Omental fat pad (tissue), 4 donors: ENCODE results near the gene IL24. TPM values are rescaled to one million over a fixed set of nuclear protein-coding genes. Genes with fewer than 3 reads are reported as not detected.
"Not testable (repeated sequence)": the region's sequence is repeated elsewhere in the genome, so short reads cannot be mapped to it uniquely, and the experiment has no call there.

Experiments used
- ATAC-seq: fragments of 150-250 bp; one replicate; pipeline ENCODE4 v1.9.1; 2016; ENCODE audit warnings: mild to moderate bottlenecking, moderate library complexity; ENCODE audit not compliant: low FRiP score
- DNase-seq: peaks from one replicate; pipeline ENCODE4 v3.0.0-alpha.2; 2019; ENCODE audit warnings: low spot score
- CTCF ChIP-seq, 3 donors: fragments of 450-650 bp; IDR thresholded peaks; one replicate each; pipeline ENCODE4 v1.5.1; 2016 to 2017; ENCODE audit warnings: antibody characterized with exemption in 3 of 3, mild to moderate bottlenecking in 3 of 3, moderate library complexity in 2 of 3
- total RNA-seq, 4 donors: library from RNA; depleted of rRNA; stranded (reverse); fragments of >200 nt; gene quantifications; one replicate each; pipeline ENCODE4 v1.1.0, GENCODE V29; 2016

Gene IL24
- total RNA-seq = 10 to 100 TPM in 1 of 4 donors, 1 to 10 TPM in 1, not detected in 2; 5.1 to 65.1 TPM

GRCh38 chr1:206897175-206897574 lies at the start of gene IL24:
TSS of gene IL24 (plus strand) at chr1:206897443. CDS start at chr1:206897833, 390 bp downstream.
- TF ChIP-seq CTCF (IDR thresholded peaks at IDR 0.05) = no peak
- no peak for DNase-seq
- no peak for ATAC-seq

DNA sequence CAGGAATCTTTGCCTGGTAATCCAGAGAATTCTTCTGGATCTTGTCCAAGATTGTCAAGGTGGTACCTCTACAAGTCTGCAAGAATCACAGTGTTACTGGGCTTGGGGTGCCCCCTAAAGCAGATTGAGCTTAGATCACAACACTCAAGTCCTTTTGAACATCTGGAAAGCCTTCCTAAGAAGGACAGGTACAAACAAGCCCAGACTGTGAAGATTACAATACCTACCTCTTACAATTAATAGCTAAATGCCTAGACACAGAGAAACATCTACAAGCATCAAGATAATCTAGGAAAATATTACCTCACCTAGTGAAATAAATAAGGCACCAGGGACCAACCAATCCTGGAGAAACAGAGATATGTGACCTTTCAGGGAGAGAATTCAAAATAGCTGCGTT lies 49.3 kb upstream of the IL24 start:
- ATAC-seq = no peak
- no peak for DNase-seq
- TF ChIP-seq CTCF (IDR thresholded peaks at IDR 0.05) = no peak

GRCh38 chr1:206850401-206850800 lies 46.8 kb upstream of the IL24 start:
- ATAC-seq = no peak
- DNase-seq = no peak
- no peak for TF ChIP-seq CTCF (IDR thresholded peaks at IDR 0.05)

- TF ChIP-seq CTCF (IDR thresholded peaks at IDR 0.05) = no peak
- DNase-seq (no peak), ATAC-seq (no peak)
Measured at GRCh38 chr1:206851341-206852010, 45.8 kb upstream of the IL24 start.

DNA sequence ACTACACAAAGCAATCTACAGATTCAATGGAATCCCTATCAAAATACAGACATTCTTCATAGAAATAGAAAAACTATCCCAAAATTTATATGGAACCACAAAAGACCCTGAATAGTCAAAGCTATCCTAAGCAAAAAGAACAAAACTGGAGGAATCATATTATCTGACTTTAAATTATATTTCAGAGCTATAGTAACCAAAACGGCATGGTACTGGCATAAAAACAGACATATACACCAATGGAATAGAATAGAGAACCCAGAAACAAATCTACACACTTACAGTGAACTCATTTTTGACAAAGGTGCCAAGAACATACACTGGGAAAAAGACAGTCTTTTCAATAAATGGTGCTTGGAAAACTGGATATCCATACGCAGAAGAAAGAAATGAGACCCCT lies 44.6 kb upstream of the IL24 start:
- DNase-seq, ATAC-seq: not testable (repeated sequence)

GRCh38 chr1:206853696-206854095 lies 43.5 kb upstream of the IL24 start:
- not testable (repeated sequence) for ATAC-seq, DNase-seq

GRCh38 chr1:206854401-206855129 lies 42.7 kb upstream of the IL24 start:
- no peak for ATAC-seq
- DNase-seq = no peak

More at GRCh38 chr1:206854401-206855129, 42.7 kb upstream of the IL24 start:
- no peak for TF ChIP-seq CTCF (IDR thresholded peaks at IDR 0.05)
